RKO (cell line): Measurements from ENCODE around the gene MC1R.
"Not testable (repeated sequence)": the region's sequence is repeated elsewhere in the genome, so short reads cannot be mapped to it uniquely, and the experiment has no call there.

ENCODE experiments used
- DNase-seq: peaks from one replicate; pipeline ENCODE4 v3.0.0-alpha.2; 2016; ENCODE audit warnings: low spot score

The MC1R gene

GRCh38 chr16:89935620-89936019, 17.0 kb downstream of the MC1R start:
- DNase-seq, result not testable (repeated sequence)

DNA sequence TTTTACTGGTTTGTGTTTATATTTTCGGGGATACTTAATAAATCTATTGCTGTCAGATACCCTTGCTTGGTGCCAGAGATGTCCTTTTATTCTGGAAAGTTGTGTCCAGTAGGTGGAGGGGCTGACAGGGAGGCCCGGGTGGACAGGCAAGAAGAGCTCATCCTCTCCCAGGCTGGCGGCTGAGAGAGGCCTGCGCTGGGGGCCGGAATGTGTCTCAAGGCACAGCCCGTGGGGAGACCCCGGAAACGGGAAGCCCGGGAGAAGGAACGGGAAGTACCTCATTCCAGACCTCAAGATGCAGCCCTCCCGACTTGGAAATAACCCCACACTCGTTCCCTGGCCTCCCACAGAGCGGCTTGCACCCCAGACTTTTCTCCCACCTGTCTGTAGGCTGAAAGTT, 17.4 kb downstream of the MC1R start:
- no peak for DNase-seq

DNA sequence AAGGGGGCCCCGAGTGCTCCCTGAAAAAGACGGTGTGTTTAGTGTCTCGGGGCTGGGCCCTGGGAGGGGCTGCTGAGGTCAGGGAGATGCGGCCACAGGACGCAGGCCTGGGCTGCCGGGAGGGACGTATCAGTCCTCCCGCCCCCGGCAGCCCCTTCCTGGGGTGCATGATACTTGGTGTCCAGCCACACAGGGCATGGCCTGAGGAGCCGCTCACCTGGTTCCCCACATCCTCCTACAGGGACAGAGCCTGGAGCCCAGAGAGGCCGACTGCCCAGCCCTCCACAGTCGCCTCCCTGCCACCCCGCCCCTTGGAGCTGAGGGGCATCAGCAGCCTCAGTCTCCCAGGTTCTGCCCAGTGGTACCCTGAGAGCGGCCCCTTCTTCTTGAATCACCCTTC, 17.8 kb downstream of the MC1R start:
- no peak for DNase-seq

- no peak for DNase-seq
Observed at GRCh38 chr16:89936981-89937380, 18.3 kb downstream of the MC1R start.

DNA sequence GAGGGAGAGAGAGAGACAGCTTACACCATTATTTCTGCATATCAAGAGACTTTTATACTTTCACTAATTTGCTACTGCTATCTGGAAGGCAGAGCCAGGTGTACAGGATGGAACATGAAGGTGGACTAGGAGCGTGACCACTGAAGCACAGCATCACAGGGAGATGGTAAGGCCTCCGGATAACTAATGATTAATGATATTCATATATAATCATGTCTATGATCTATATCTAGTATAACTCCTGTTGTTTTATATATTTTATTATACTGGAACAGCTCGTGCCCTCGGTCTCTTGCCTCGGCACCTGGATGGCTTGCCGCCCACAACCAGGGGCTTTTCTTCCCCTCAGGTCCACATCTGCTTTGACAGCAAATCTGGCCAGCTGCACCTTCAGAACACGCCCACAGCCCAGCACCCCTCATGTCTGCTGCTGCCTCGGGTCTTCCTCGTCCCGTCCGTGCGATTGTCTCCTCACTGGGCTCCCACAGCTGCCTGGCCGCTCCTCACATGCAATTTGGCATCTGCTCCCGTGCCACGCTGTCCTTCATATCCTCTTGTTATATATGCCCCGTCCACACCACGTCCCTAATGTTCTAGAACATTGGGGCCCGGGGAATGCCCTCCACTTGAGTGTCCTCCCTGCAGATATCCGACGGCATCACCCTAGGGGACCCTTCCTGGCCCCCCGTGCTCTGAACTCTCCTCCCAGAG, 19.7 kb downstream of the MC1R start:
- DNase-seq, result no peak

- no peak for DNase-seq
Observed at GRCh38 chr16:89944773-89945172, 26.1 kb downstream of the MC1R start.

DNA sequence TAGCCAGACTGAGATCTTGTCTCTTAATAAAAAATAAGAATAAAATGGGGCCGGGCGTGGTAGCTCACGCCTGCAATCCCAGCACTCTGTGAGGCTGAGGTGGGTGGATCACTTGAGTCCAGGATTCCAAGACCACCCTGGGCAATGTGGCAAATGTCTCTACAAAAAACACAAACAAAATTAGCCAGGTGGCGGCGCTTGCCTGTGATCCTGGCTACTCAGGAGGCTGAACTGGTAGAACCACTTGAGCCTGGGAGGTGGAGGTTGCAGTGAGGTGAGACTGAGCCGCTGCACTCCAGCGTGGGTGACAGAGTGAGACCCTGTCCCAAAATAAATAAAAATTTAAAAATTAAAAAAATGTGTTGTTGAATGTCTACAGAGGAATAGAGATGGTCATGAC, 27.0 kb downstream of the MC1R start:
- DNase-seq, result no peak

GRCh38 chr16:89946515-89946914, 27.9 kb downstream of the MC1R start:
- DNase-seq, result no peak

- no peak for DNase-seq
Observed at GRCh38 chr16:89949121-89949742, 30.6 kb downstream of the MC1R start.

- no peak for DNase-seq
Observed at GRCh38 chr16:89949756-89950155, 31.1 kb downstream of the MC1R start.

GRCh38 chr16:89951509-89951908, 32.8 kb downstream of the MC1R start:
- no peak for DNase-seq

DNA sequence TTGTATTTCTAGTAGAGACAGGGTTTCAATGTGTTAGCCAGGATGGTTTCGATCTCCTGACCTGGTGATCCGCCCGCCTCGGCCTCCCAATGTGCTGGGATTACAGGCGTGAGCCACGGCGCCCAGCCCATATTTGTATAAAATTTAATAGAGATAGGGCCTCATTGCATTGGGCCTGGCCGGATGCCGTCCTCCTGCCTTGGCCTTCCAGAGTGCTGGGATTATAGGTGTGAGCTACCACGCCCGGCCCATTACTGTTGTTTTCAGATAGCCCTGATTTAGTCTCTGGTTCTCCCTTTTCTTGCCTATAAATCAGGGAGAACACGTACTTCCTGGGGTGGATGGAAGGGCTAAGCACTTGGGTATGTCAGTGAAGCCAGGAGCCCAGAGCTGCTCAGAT, 33.4 kb downstream of the MC1R start:
- no peak for DNase-seq

DNA sequence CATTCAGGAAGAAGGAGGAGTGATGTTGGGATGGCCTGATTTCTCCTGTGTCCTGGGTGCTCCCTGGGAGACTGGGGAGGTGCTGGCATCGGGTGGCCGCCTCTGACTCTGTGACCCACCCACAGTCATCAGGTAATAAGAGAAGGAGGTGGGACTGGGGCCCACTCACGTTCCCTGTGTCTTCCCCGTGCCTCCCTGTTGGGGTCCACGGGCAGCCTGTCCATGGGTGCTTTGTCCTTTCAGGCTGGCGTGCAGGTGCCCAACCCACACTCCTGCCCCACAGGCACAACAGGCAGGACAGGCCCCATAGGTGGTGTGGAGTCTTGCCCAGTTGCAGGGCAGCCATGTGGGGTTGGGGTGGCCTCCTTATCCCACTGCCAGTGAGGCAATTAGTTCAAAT, 33.9 kb downstream of the MC1R start:
- DNase-seq, result no peak

DNA sequence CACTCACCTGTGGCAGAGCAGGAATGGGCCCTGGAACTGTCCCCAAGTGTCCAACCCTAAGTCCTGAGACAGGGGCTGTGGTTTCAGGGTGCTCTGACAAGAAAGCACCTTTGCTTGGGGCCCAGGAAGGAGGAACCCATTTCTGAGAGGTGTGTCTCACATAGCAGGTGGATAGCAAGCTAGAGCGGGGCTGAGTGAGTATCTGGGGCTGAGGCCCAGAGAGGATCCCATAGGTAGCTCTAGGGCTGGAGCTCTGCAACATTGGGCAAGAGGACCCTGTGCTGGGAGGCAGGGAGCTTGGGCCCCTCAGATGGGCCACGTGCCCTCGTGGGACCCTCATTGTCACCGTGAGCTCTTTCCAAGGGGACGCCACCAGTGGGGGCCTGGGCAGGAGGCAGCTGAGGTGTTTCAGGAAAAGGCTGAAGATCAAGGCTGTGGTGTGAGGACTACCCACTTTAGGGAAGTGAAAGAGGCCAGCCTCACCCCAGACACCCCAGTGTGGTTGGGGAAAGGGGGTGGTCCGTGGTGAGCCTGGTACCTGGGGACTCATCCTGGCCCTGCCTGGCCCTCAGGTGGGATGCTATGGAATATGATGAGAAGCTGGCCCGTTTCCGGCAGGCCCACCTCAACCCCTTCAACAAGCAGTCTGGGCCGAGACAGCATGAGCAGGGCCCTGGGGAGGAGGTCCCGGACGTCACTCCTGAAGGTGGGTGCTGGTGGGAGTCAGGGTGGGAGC, 35.2 kb downstream of the MC1R start:
- DNase-seq, result no peak

GRCh38 chr16:89954462-89954861, 35.8 kb downstream of the MC1R start:
- DNase-seq, result no peak

DNA sequence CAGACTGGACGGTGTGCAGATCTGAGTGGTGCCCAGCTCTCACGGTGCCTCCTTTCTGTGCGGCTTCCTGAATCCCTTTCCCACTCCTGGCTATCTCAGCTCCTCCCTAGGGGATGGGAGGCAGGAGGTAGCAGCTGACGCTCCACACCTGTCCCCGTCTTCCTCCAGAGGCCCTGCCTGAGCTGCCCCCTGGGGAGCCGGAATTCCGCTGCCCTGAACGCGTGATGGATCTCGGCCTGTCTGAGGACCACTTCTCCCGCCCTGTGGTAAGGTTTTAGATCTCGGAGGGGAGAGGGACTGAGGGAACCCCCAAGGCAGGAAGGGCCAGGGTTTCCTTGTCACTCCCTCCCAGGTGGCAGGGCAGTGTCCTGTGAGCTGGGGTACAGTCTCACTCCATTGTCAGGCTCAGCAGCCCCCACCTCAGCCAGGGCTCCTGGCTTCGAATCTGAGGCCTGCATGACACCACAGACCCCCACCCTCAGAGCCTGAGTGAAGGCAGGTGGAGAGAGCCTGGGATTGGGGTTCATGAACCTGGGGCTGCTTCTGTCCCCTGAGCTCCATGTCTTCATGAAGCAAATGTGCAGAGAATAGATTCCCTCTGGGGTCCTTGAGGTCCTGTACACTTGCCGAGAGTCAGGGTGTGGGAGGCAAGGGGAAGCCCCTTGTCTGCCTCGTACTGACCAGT, 36.5 kb downstream of the MC1R start:
- DNase-seq, result no peak

DNA sequence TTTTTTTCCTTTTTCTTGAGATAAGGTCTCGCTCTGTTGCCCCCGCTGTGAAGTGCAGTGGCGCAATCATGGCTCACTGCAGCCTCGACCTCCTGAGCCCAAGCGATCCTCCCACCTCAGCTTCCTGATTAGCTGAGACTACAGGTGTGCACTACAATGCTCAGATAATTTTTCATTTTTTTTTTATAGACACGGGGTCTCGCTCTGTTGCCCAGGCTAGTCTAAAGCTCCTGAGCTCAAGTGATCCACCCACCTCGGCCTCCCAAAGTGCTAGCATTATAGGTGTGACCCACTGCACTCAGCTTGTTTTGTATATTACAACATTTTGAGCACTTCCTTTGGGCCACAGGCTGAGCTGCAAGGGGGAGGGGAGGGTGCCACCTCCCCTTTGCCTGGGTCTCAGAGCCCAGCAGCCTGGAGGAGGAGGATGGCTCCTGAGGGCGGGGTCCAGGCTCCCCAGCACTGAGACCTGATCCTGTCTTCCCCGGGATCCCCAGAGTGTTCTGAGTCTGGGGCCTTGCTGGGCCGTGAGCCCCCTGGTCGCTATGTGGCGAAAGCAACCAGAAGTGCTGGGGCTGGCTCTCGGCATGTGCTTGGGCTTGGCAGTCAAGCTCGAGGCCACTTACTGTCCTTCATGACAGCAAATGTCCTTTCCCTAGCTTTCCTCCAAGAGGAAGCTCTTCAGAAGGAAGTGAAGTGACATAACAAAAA, 38.0 kb downstream of the MC1R start:
- DNase-seq, result no peak

- DNase-seq, result no peak
Observed at GRCh38 chr16:89957216-89957785, 38.6 kb downstream of the MC1R start.

GRCh38 chr16:89958068-89958467, 39.4 kb downstream of the MC1R start:
- DNase-seq, result peak; percentile 29

GRCh38 chr16:89958596-89958995, 39.9 kb downstream of the MC1R start:
- DNase-seq, result no peak

- no peak for DNase-seq
Observed at GRCh38 chr16:89960966-89961365, 42.3 kb downstream of the MC1R start.

DNA sequence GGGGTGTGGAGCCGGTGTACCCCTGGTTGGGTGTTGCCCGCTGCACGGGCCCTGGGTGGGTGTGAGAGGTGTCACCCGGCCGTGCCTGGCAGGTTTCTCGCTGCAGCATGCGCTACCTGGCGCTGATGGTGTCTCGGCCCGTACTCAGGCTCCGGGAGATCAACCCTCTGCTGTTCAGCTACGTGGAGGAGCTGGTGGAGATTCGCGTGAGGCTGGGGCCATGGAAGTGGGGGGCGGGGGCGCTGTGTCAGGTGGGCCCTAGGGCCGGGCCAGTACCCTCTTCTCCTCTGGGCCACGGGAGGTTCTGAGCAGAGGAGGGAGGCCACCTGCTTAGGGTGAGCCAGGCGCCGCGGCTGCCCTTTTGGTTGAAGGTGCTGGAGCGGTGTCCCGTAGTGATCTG, 43.3 kb downstream of the MC1R start:
- DNase-seq, result no peak
